ENCODE results near the gene CSMD2. TPM values are rescaled to one million over a fixed set of nuclear protein-coding genes. Genes with fewer than 3 reads are reported as not detected.

The CSMD2 gene
- total and polyA plus RNA-seq, 2 of the 4 experiments (the other 2 are of a cell fraction), result under 0.01 to 0.36 TPM

DNA sequence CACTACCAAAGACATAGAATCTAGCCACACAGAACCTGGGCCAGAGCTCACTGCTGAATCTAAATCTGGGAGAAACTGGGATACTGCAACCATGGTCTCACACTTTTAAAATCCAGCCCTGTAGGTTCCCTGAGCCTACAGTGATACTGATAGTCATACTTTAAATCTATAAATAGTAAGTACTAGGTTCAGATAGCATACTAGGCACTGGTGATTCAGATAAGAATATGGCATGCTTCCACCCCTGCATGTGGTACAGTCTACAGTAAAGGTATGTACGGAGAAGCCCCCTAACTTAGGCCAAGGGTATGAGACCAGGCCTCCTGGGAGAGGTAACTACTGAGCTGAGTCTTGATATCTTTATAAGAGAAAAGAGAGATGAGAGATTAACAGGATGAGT, 494.5 kb downstream of the CSMD2 start:
- Histone ChIP-seq H2AFZ (replicated peaks; ENCODE audit: low read length, poor library complexity) (no peak overlapping the region), H3K4ac (ENCODE audit: low read depth, low read length) (no peak overlapping the region), H3K23ac (ENCODE audit: low read depth, low read length) (no peak overlapping the region), H4K8ac (ENCODE audit: low read depth in 2 of 2, low read length in 2 of 2) (no peak overlapping the region), H3K56ac (ENCODE audit: extremely low read depth, insufficient read depth, low read length) (no peak overlapping the region), H3K9me3 (ENCODE audit: control insufficient read depth, insufficient read depth, low read length) (peaks cover 4% of the 10 kb centered on the region; the same call in 1 of the 2 replicates), H3K36me3 (ENCODE audit: control insufficient read depth, insufficient read depth, low read length) (no peaks in the 10 kb centered on the region), H3K79me1 (ENCODE audit: low read depth in 1 of 2, low read length in 2 of 2) (no peaks in the 10 kb centered on the region), H3K9me1 (ENCODE audit: insufficient read depth, low read length) (no peaks in the 10 kb centered on the region), H2BK20ac (ENCODE audit: low read depth, low read length) (no peak overlapping the region), H2AK9ac (replicated peaks; ENCODE audit: low read depth, low read length, poor library complexity) (no peak overlapping the region), H3K4me3 (ENCODE audit: insufficient read depth, low read depth, low read length) (no peak overlapping the region), H3K18ac (ENCODE audit: low read depth, low read length) (no peak overlapping the region), H2BK5ac (ENCODE audit: low read depth, low read length, poor library complexity, severe bottlenecking) (no peak overlapping the region), H3K27me3 (ENCODE audit: control insufficient read depth, insufficient read depth, low read length) (no peaks in the 10 kb centered on the region), H2AK5ac (ENCODE audit: low read depth, low read length) (no peak overlapping the region), H4K91ac (ENCODE audit: insufficient read depth, low read depth, low read length) (no peak overlapping the region), H2BK15ac (ENCODE audit: low read depth, low read length) (no peak overlapping the region), H4K5ac (ENCODE audit: low read depth, low read length) (no peak overlapping the region), H2BK120ac (ENCODE audit: low read depth, low read length) (no peak overlapping the region), H3K27ac (ENCODE audit: insufficient read depth, low read length) (no peak overlapping the region), H3K4me1 (ENCODE audit: control insufficient read depth, insufficient read depth, low read length) (no peaks in the 10 kb centered on the region), H4K20me1 (ENCODE audit: insufficient read depth, low read length) (no peaks in the 10 kb centered on the region), H3K4me2 (ENCODE audit: low read depth, low read length) (no peak overlapping the region), H3K9ac (ENCODE audit: low read depth, low read length) (no peak overlapping the region), H3K14ac (replicated peaks; ENCODE audit: low read depth, low read length) (no peak overlapping the region)
- BruUV-seq (replicated peaks), result no TSS peak
- DNase-seq (no peak), ATAC-seq (ENCODE audit: low read depth) (no peak)
- TF ChIP-seq RFX5 (IDR thresholded peaks at IDR 0.05; ENCODE audit: low read depth, low read length) (no peak), BHLHE40 (IDR thresholded peaks at IDR 0.05; ENCODE audit: low read depth, low read length) (no peak), MXI1 (IDR thresholded peaks at IDR 0.05; ENCODE audit: borderline replicate concordance, low read depth, low read length) (no peak), FOS (IDR thresholded peaks at IDR 0.05; ENCODE audit: low read depth, low read length) (no peak)
- ChIA-PET POLR2A (ENCODE audit: unreplicated experiment) (no interaction called here), CTCF (no interaction called here)
- intact Hi-C loops (cut with micrococcal nuclease) (no loop called here), in situ Hi-C loops (cut with MboI; ENCODE audit: low sequenced_read_pairs) (no loop called here), dilution Hi-C loops (cut with HindIII; ENCODE audit: low sequenced_read_pairs, unreplicated experiment) (no loop called here)
- 17% methylated on average over 1 of the region's 1 CpG; no CpG with 5 or more reads in 1 of the 2 experiments for WGBS, 2 experiments (ENCODE audit: extremely low coverage in 2 of 2, insufficient read length in 1 of 2)
